RWPE2 (cell line): ENCODE results near the gene ADGRG6.

ENCODE experiments used
- ATAC-seq: fragments of 200-7000 bp; cut with Tn5 transposase; 3 replicates; pipeline ENCODE4 v1.9.1; 2021; ENCODE audit warnings: low read depth
- DNase-seq: peaks from one replicate; pipeline ENCODE4 v3.0.0-alpha.2; 2020; ENCODE audit warnings: low spot score
- H3K27ac ChIP-seq: fragments of 450-650 bp; 2 replicates; pipeline ENCODE4 v1.5.1; 2017; ENCODE audit warnings: mild to moderate bottlenecking; ENCODE audit not compliant: poor library complexity, severe bottlenecking
- H3K27me3 ChIP-seq: fragments of 250-450 bp; sonication (Bioruptor Pico); 2 replicates; pipeline ENCODE4 v1.5.1; 2021; ENCODE audit warnings: mild to moderate bottlenecking, moderate library complexity; ENCODE audit not compliant: insufficient read depth, poor library complexity, severe bottlenecking
- H3K36me3 ChIP-seq: fragments of 250-450 bp; sonication (Bioruptor Pico); 2 replicates; pipeline ENCODE4 v1.5.1; 2020; ENCODE audit warnings: low read depth, mild to moderate bottlenecking, moderate library complexity
- H3K4me1 ChIP-seq: fragments of 250-450 bp; sonication (Bioruptor Pico); 2 replicates; pipeline ENCODE4 v1.5.1; 2021; ENCODE audit warnings: mild to moderate bottlenecking, moderate library complexity; ENCODE audit not compliant: insufficient read depth, poor library complexity, severe bottlenecking
- H3K4me3 ChIP-seq: fragments of 250-450 bp; sonication (Bioruptor Pico); 2 replicates; pipeline ENCODE4 v1.5.1; 2021; ENCODE audit warnings: mild to moderate bottlenecking, moderate library complexity; ENCODE audit not compliant: severe bottlenecking
- H3K9me3 ChIP-seq: fragments of 250-450 bp; sonication (Bioruptor Pico); 2 replicates; pipeline ENCODE4 v1.5.1; 2021; ENCODE audit warnings: mild to moderate bottlenecking, moderate library complexity; ENCODE audit not compliant: severe bottlenecking
- CTCF ChIP-seq: fragments of 450-650 bp; IDR thresholded peaks from one replicate; pipeline ENCODE4 v1.5.1; 2017; ENCODE audit warnings: mild to moderate bottlenecking, moderate library complexity; ENCODE audit not compliant: poor library complexity, severe bottlenecking

The ADGRG6 gene

GRCh38 chr6:142322504-142323198 is 20.8 kb downstream of the ADGRG6 start:
- Histone ChIP-seq H3K4me3 (no peak overlapping the region), H3K9me3 (no peaks in the 10 kb centered on the region), H3K27me3 (no peaks in the 10 kb centered on the region), H3K36me3 (peaks cover 14% of the 10 kb centered on the region; the same call in 1 of the 2 replicates), H3K4me1 (peaks cover 69% of the 10 kb centered on the region), H3K27ac (peak overlapping the region; percentile 89)
- ATAC-seq (peak; percentile 20; the same call in 1 of the 3 replicates), DNase-seq (no peak)
- TF ChIP-seq CTCF, result no peak

- H3K4me1 ChIP-seq, result peaks cover 68% of the 10 kb centered on the region
- H3K9me3 ChIP-seq, result no peaks in the 10 kb centered on the region
- DNase-seq, result no peak
- TF ChIP-seq CTCF, result no peak
- H3K27me3 ChIP-seq, result no peaks in the 10 kb centered on the region
- H3K27ac ChIP-seq, result peak overlapping the region; percentile 89
- peaks cover 15% of the 10 kb centered on the region; the same call in 1 of the 2 replicates for H3K36me3 ChIP-seq
- H3K4me3 ChIP-seq, result no peak overlapping the region
- peak; percentile 96 for ATAC-seq
Measured at GRCh38 chr6:142323377-142323776, 21.6 kb downstream of the ADGRG6 start.

- peaks cover 67% of the 10 kb centered on the region for H3K4me1 ChIP-seq
Measured at GRCh38 chr6:142324111-142324510, 22.3 kb downstream of the ADGRG6 start.

GRCh38 chr6:142325111-142325510 is 23.3 kb downstream of the ADGRG6 start:
- Histone ChIP-seq H3K27me3 (no peaks in the 10 kb centered on the region), H3K4me1 (peaks cover 64% of the 10 kb centered on the region), H3K36me3 (peaks cover 15% of the 10 kb centered on the region; the same call in 1 of the 2 replicates), H3K9me3 (no peaks in the 10 kb centered on the region), H3K27ac (peak overlapping the region; percentile 89), H3K4me3 (no peak overlapping the region)
- DNase-seq (no peak), ATAC-seq (no peak)
- no peak for TF ChIP-seq CTCF

More at GRCh38 chr6:142324111-142324510, 22.3 kb downstream of the ADGRG6 start:
- H3K27me3 ChIP-seq, result no peaks in the 10 kb centered on the region
- H3K9me3 ChIP-seq, result no peaks in the 10 kb centered on the region
- TF ChIP-seq CTCF, result no peak
- DNase-seq, result no peak
- peaks cover 15% of the 10 kb centered on the region; the same call in 1 of the 2 replicates for H3K36me3 ChIP-seq
- H3K27ac ChIP-seq, result peak overlapping the region; percentile 89
- H3K4me3 ChIP-seq, result no peak overlapping the region
- ATAC-seq, result no peak

GRCh38 chr6:142326540-142326939 is 24.7 kb downstream of the ADGRG6 start:
- H3K27ac ChIP-seq, result no peak overlapping the region
- peaks cover 15% of the 10 kb centered on the region; the same call in 1 of the 2 replicates for H3K36me3 ChIP-seq
- peaks cover 66% of the 10 kb centered on the region for H3K4me1 ChIP-seq
- no peak for TF ChIP-seq CTCF
- H3K27me3 ChIP-seq, result no peaks in the 10 kb centered on the region
- no peak for DNase-seq
- ATAC-seq, result no peak
- H3K4me3 ChIP-seq, result no peak overlapping the region
- no peaks in the 10 kb centered on the region for H3K9me3 ChIP-seq
